ENCODE data around the gene CHST14.

GRCh38 chr15:40493089-40493840, 22.5 kb downstream of the CHST14 start:
- TF ChIP-seq CTCF (IDR thresholded peaks at IDR 0.05) = no peak
- no peak for TF ChIP-seq ZFX (IDR thresholded peaks at IDR 0.05; ENCODE audit: borderline replicate concordance)

Data from 22Rv1 (cell line).